NCI-H446 (cell line): ENCODE results near the gene ZSCAN29.
"Not testable (repeated sequence)": the region's sequence is repeated elsewhere in the genome, so short reads cannot be mapped to it uniquely, and the experiment has no call there.

Experiments
- DNase-seq, 2 experiments: peaks; one replicate each; lab custom pipeline; 2025; lab: John Stamatoyannopoulos, UW

The ZSCAN29 gene

GRCh38 chr15:43370975-43371974, at the start of gene ZSCAN29, which contains the start of gene TUBGCP4:
TSS of gene ZSCAN29 (minus strand) at chr15:43371043. CDS start at chr15:43369913, 1,130 bp downstream.
TSS of gene TUBGCP4 (plus strand) at chr15:43371101. CDS start at chr15:43371355, 254 bp downstream.
- peak; percentile 55 to 84 for DNase-seq

- no peak for DNase-seq
These were observed 49.6 kb upstream of the ZSCAN29 start for GRCh38 chr15:43420435-43420834.

GRCh38 chr15:43414196-43414595, 43.4 kb upstream of the ZSCAN29 start:
- no peak for DNase-seq

GRCh38 chr15:43412096-43412495, 41.3 kb upstream of the ZSCAN29 start:
- DNase-seq = no peak

GRCh38 chr15:43410572-43411214, 39.9 kb upstream of the ZSCAN29 start:
- no peak for DNase-seq

GRCh38 chr15:43408789-43409188, 37.9 kb upstream of the ZSCAN29 start:
- no peak for DNase-seq

- no peak for DNase-seq
These were observed 36.0 kb upstream of the ZSCAN29 start for GRCh38 chr15:43406808-43407207.

GRCh38 chr15:43406189-43406588, 35.3 kb upstream of the ZSCAN29 start:
- no peak for DNase-seq

GRCh38 chr15:43404130-43404529, 33.3 kb upstream of the ZSCAN29 start:
- DNase-seq = no peak

- DNase-seq = no peak
These were observed 32.8 kb upstream of the ZSCAN29 start for GRCh38 chr15:43403616-43404015.

GRCh38 chr15:43402255-43402654, 31.4 kb upstream of the ZSCAN29 start:
- DNase-seq = no peak

GRCh38 chr15:43393592-43393991, 22.7 kb upstream of the ZSCAN29 start:
- not testable (repeated sequence) for DNase-seq

GRCh38 chr15:43390723-43391122, 19.9 kb upstream of the ZSCAN29 start:
- DNase-seq = no peak

- DNase-seq = no peak
These were observed 12.2 kb upstream of the ZSCAN29 start for GRCh38 chr15:43383070-43383469.

GRCh38 chr15:43382310-43382709, 11.5 kb upstream of the ZSCAN29 start:
- no peak for DNase-seq

- no peak for DNase-seq
These were observed 7.8 kb upstream of the ZSCAN29 start for GRCh38 chr15:43378601-43379000.

GRCh38 chr15:43376017-43376705, 5.3 kb upstream of the ZSCAN29 start:
- peak in 1 of 2 experiments; percentile 4 for DNase-seq

GRCh38 chr15:43370310-43370974, 401 bp downstream of the ZSCAN29 start:
- DNase-seq = no peak

- no peak for DNase-seq
These were observed 9.4 kb downstream of the ZSCAN29 start for GRCh38 chr15:43361313-43361903.

GRCh38 chr15:43360821-43361220, 10.0 kb downstream of the ZSCAN29 start:
- no peak for DNase-seq

GRCh38 chr15:43352693-43353382, 18.0 kb downstream of the ZSCAN29 start:
- no peak for DNase-seq
